ENCODE data around the gene CD28. TPM values are rescaled to one million over a fixed set of nuclear protein-coding genes. Genes with fewer than 3 reads are reported as not detected.
A peak's percentile ranks its signal among the peaks of the same experiment; 100 is the strongest.
"Not testable (repeated sequence)": the region's sequence is repeated elsewhere in the genome, so short reads cannot be mapped to it uniquely, and the experiment has no call there.

The CD28 gene

DNA sequence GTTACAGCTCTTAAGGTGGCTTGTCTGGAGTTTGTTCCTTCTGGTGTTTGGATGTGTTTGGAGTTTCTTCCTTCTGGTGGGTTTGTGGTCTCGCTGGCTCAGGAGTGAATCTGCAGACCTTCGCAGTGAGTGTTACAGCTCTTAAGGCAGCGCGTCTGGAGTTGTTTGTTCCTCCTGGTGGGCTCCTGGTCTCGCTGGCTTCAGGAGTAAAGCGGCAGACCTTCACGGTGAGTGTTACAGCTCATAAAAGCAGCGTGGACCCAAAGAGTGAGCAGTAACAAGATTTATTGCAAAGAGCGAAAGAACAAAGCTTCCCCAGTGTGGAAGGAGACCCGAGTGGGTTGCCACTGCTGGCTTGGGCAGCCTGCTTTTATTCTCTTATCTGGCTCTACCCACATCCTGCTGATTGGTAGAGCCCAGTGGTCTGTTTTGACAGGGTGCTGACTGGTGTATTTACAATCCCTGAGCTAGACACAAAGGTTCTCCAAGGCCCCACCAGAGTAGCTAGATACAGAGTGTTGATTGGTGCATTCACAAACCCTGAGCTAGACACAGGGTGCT lies 78.4 kb downstream of the CD28 start:
- not testable (repeated sequence) for H3K4ac ChIP-seq (ENCODE audit: low read depth, low read length); H3K27me3 ChIP-seq (ENCODE audit: insufficient read depth, low read length, poor library complexity); H3K23ac ChIP-seq (ENCODE audit: low read length); H3K79me2 ChIP-seq (ENCODE audit: control insufficient read depth, insufficient read depth, low read length); H3K18ac ChIP-seq (ENCODE audit: low read length); H3K9ac ChIP-seq (ENCODE audit: low read length); H3K27ac ChIP-seq (ENCODE audit: low read depth, low read length); H4K8ac ChIP-seq (ENCODE audit: low read depth, low read length); H3K56ac ChIP-seq (ENCODE audit: low read length); H3K79me1 ChIP-seq (ENCODE audit: low read length); H3K4me2 ChIP-seq (ENCODE audit: low read length); H4K5ac ChIP-seq (ENCODE audit: low read length); H2AK5ac ChIP-seq (ENCODE audit: low read length); H3K4me3 ChIP-seq (ENCODE audit: low read length); H2BK5ac ChIP-seq (ENCODE audit: low read length); H3K36me3 ChIP-seq (ENCODE audit: control insufficient read depth, insufficient read depth, low read length); H3K4me1 ChIP-seq (ENCODE audit: control insufficient read depth, low read depth, low read length); H2BK120ac ChIP-seq (ENCODE audit: low read depth, low read length); DNase-seq; H2BK15ac ChIP-seq (replicated peaks; ENCODE audit: low read depth)
- WGBS (ENCODE audit: extremely low coverage, insufficient coverage, low lambda C conversion rate), result no CpG with 5 or more reads among the region's 10 CpGs

DNA sequence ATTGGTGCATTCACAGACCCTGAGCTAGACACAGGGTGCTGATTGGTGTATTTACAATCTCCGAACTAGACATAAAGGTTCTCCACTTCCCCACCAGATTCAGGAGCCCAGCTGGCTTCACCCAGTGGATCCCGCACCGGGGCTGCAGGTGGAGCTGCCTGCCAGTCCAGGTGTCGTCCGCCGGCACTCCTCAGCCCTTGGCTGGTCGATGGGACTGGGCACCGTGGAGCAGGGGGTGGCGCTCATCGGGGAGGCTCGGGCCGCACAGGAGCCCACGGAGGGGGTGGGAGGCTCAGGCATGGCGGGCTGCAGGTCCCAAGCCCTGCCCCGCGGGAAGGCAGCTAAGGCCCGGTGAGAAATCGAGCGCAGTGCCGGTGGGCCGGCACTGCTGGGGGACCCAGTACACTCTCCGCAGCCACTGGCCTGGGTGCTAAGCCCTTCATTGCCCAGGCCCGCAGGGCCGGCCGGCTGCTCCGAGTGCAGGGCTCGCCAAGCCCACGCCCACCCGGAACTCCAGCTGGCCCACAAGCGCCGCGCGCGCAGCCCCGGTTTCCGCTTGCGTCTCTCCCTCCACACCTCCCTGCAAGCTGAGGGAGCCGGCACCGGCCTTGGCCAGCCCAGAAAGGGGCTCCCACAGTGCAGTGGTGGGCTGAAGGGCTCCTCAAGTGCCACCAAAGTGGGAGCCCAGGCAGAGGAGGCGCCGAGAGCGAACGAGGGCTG lies 79.1 kb downstream of the CD28 start:
- H2BK5ac ChIP-seq (ENCODE audit: low read length); H3K4ac ChIP-seq (ENCODE audit: low read depth, low read length): not testable (repeated sequence)

DNA sequence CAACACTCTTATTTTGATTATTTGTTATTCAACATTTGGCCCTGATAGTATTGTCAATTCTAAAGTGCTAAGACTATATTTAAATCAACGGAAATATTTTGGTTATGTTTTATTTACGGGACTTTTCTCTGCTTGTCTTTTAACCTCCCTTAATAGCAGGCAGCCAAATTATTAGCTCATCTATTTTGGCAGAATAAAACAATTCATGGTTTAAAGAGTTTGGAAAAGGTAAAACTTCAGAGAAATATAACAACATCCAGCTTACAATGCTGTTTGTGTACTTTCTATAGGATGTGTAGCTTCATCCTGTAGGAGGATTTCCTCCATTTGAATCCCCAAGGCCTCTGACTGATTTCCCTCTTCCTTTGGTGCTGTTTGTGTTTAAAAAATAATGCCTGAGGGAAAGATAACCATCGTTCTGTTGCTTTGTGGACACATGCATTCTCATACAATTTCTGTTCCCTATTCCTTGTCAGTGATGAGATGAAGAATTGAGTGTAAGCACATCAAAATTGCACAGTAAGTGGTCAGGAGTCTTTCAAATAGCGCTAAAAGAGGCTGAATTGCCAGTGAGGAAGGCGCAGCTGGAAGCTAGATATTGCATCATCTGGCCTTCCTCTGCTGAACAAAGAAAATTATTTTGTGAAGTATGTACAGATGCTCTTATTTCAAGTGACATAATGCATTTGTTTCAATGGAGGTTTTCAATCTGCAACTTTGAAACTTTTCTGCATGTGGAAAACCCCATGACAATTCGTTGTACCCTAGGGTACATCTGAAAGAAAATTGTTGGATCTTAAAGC lies 80.3 kb downstream of the CD28 start:
- Histone ChIP-seq H3K27ac (ENCODE audit: low read depth, low read length) (no peak overlapping the region), H3K9ac (ENCODE audit: low read length) (no peak overlapping the region), H3K27me3 (ENCODE audit: insufficient read depth, low read length, poor library complexity) (no peaks in the 10 kb centered on the region), H2BK5ac (ENCODE audit: low read length) (no peak overlapping the region), H3K23ac (ENCODE audit: low read length) (no peak overlapping the region), H2BK120ac (ENCODE audit: low read depth, low read length) (no peak overlapping the region), H3K36me3 (ENCODE audit: control insufficient read depth, insufficient read depth, low read length) (no peaks in the 10 kb centered on the region), H2BK15ac (replicated peaks; ENCODE audit: low read depth) (no peak overlapping the region), H3K56ac (ENCODE audit: low read length) (no peak overlapping the region), H4K8ac (ENCODE audit: low read depth, low read length) (no peak overlapping the region), H3K79me1 (ENCODE audit: low read length) (no peaks in the 10 kb centered on the region), H3K4me3 (ENCODE audit: low read length) (no peak overlapping the region), H3K79me2 (ENCODE audit: control insufficient read depth, insufficient read depth, low read length) (no peaks in the 10 kb centered on the region), H3K18ac (ENCODE audit: low read length) (no peak overlapping the region), H3K4ac (ENCODE audit: low read depth, low read length) (no peak overlapping the region), H4K5ac (ENCODE audit: low read length) (peak overlapping the region; percentile 21), H2AK5ac (ENCODE audit: low read length) (no peak overlapping the region), H3K4me1 (ENCODE audit: control insufficient read depth, low read depth, low read length) (no peaks in the 10 kb centered on the region), H3K4me2 (ENCODE audit: low read length) (no peak overlapping the region)
- WGBS (ENCODE audit: extremely low coverage, insufficient coverage, low lambda C conversion rate), result no CpG with 5 or more reads among the region's 6 CpGs
- DNase-seq, result no peak

More for the DNA sequence above, 79.1 kb downstream of the CD28 start:
- H3K9ac ChIP-seq (ENCODE audit: low read length); H3K27me3 ChIP-seq (ENCODE audit: insufficient read depth, low read length, poor library complexity); H3K18ac ChIP-seq (ENCODE audit: low read length); H3K56ac ChIP-seq (ENCODE audit: low read length); H4K8ac ChIP-seq (ENCODE audit: low read depth, low read length); H3K4me2 ChIP-seq (ENCODE audit: low read length); DNase-seq; H3K36me3 ChIP-seq (ENCODE audit: control insufficient read depth, insufficient read depth, low read length); H3K27ac ChIP-seq (ENCODE audit: low read depth, low read length); H3K79me1 ChIP-seq (ENCODE audit: low read length); H3K23ac ChIP-seq (ENCODE audit: low read length); H3K4me1 ChIP-seq (ENCODE audit: control insufficient read depth, low read depth, low read length); H2BK120ac ChIP-seq (ENCODE audit: low read depth, low read length); H3K4me3 ChIP-seq (ENCODE audit: low read length); H2AK5ac ChIP-seq (ENCODE audit: low read length); H2BK15ac ChIP-seq (replicated peaks; ENCODE audit: low read depth); H3K79me2 ChIP-seq (ENCODE audit: control insufficient read depth, insufficient read depth, low read length); H4K5ac ChIP-seq (ENCODE audit: low read length): not testable (repeated sequence)
- no CpG with 5 or more reads among the region's 43 CpGs for WGBS (ENCODE audit: extremely low coverage, insufficient coverage, low lambda C conversion rate)

DNA sequence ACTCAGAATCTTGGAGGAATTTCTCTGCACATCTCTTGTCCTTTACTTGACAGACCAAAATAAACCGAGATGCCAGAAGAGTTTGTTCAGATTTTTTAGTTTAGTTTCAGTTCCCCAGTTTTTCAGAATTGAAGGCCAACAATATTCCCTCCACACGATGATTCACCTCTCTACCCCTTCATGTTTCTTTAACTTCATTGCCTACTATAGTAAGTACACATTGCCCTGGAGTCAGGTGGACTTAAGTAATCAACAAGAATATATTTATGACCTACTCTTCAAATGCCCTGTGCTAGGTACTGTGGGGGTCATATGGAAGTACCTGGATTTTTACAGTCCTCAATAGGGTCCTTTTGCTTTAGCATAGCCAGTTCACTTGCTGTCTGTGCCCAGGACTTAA lies 81.5 kb downstream of the CD28 start:
- no peak overlapping the region for H3K18ac ChIP-seq (ENCODE audit: low read length)
- H3K36me3 ChIP-seq (ENCODE audit: control insufficient read depth, insufficient read depth, low read length), result no peaks in the 10 kb centered on the region
- H3K27ac ChIP-seq (ENCODE audit: low read depth, low read length), result no peak overlapping the region
- no peaks in the 10 kb centered on the region for H3K79me2 ChIP-seq (ENCODE audit: control insufficient read depth, insufficient read depth, low read length)
- no peak overlapping the region for H3K4me2 ChIP-seq (ENCODE audit: low read length)
- no peaks in the 10 kb centered on the region for H3K4me1 ChIP-seq (ENCODE audit: control insufficient read depth, low read depth, low read length)
- no peak overlapping the region for H3K56ac ChIP-seq (ENCODE audit: low read length)
- H3K4me3 ChIP-seq (ENCODE audit: low read length), result no peak overlapping the region
- H2AK5ac ChIP-seq (ENCODE audit: low read length), result no peak overlapping the region
- H3K27me3 ChIP-seq (ENCODE audit: insufficient read depth, low read length, poor library complexity), result no peaks in the 10 kb centered on the region
- H2BK120ac ChIP-seq (ENCODE audit: low read depth, low read length), result no peak overlapping the region
- no CpG with 5 or more reads among the region's 2 CpGs for WGBS (ENCODE audit: extremely low coverage, insufficient coverage, low lambda C conversion rate)
- H3K79me1 ChIP-seq (ENCODE audit: low read length), result no peaks in the 10 kb centered on the region
- no peak overlapping the region for H2BK15ac ChIP-seq (replicated peaks; ENCODE audit: low read depth)
- no peak overlapping the region for H4K5ac ChIP-seq (ENCODE audit: low read length)
- peak overlapping the region; percentile 39 for H4K8ac ChIP-seq (ENCODE audit: low read depth, low read length)
- DNase-seq, result no peak
- H3K23ac ChIP-seq (ENCODE audit: low read length), result no peak overlapping the region
- H2BK5ac ChIP-seq (ENCODE audit: low read length), result no peak overlapping the region
- H3K4ac ChIP-seq (ENCODE audit: low read depth, low read length), result no peak overlapping the region
- no peak overlapping the region for H3K9ac ChIP-seq (ENCODE audit: low read length)

Small RNAs within 50 kb of the gene (small RNA-seq; reads per million reads assigned to genes)
- gene AC125238.1 (ENCODE audit: insufficient read depth), result not detected
- not detected for gene RNU6-474P (ENCODE audit: insufficient read depth)

All from mesendoderm (in vitro differentiated cells).